ENCODE data around the gene CEACAM6. TPM values are rescaled to one million over a fixed set of nuclear protein-coding genes. Genes with fewer than 3 reads are reported as not detected.

The CEACAM6 gene
- not detected in 2 replicates for total RNA-seq

GRCh38 chr19:41755328-41755913 is at the start of gene CEACAM6:
TSS of gene CEACAM6 (plus strand) at chr19:41755530. CDS start at chr19:41755639, 109 bp downstream.

GRCh38 chr19:41708481-41708880 is 46.8 kb upstream of the CEACAM6 start, which contains the start of gene CEACAM5:
TSS of gene CEACAM5 (plus strand) at chr19:41708626. CDS start at chr19:41708732, 106 bp downstream.

GRCh38 chr19:41796362-41796761 is 41.0 kb downstream of the CEACAM6 start, which contains the start of gene CEACAM3:
TSS of gene CEACAM3 (plus strand) at chr19:41796587. CDS start at chr19:41796678, 91 bp downstream.

Other genes with a start within 250 kb of the CEACAM6 start
- not detected in 2 replicates for gene CEACAM21, start 179.4 kb upstream of the CEACAM6 start, total RNA-seq
- gene CEACAM4, start 128.5 kb upstream of the CEACAM6 start, total RNA-seq, result not detected in 2 replicates
- gene CEACAM7, start 67.3 kb upstream of the CEACAM6 start, total RNA-seq, result not detected in 2 replicates
- not detected in 2 replicates for gene CEACAM5, start 46.9 kb upstream of the CEACAM6 start, total RNA-seq
- not detected in 2 replicates for gene CEACAM3, start 41.1 kb downstream of the CEACAM6 start, total RNA-seq
- not detected in 2 replicates for gene LYPD4, start 89.2 kb downstream of the CEACAM6 start, total RNA-seq
- not detected in 2 replicates for gene DMRTC2, start 89.5 kb downstream of the CEACAM6 start, total RNA-seq
- gene RPS19, start 104.7 kb downstream of the CEACAM6 start, total RNA-seq, result 959 and 1,046 TPM in 2 replicates
- gene CD79A, start 121.7 kb downstream of the CEACAM6 start, total RNA-seq, result 0.17 TPM in 1 of 2 replicates, not detected in the other
- gene ARHGEF1, start 127.7 kb downstream of the CEACAM6 start, total RNA-seq, result 37.5 and 39.9 TPM in 2 replicates
- under 0.01 TPM in 1 of 2 replicates, not detected in the other for gene ERFL, start 172.9 kb downstream of the CEACAM6 start, total RNA-seq
- 135 and 204 TPM in 2 replicates for gene RABAC1, start 203.8 kb downstream of the CEACAM6 start, total RNA-seq
- gene ATP1A3, start 238.7 kb downstream of the CEACAM6 start, total RNA-seq, result under 0.01 and 0.15 TPM in 2 replicates